Liver (tissue), 3 donors: Measurements from ENCODE around the gene CCT5.

Experiments used
- CTCF ChIP-seq: fragments of 150-350 bp; IDR thresholded peaks from 2 replicates; pipeline ENCODE4 v1.5.1; 2017; ENCODE audit warnings: improper control_type of control experiment, low read depth, low read length; ENCODE audit not compliant: missing input control
- EGR1 ChIP-seq, 2 donors: IDR thresholded peaks; 2 replicates each; pipeline ENCODE4 v1.6.1; 2016 to 2018; ENCODE audit warnings: antibody characterized with exemption in 2 of 2, low read depth in 2 of 2
- FOXA1 ChIP-seq: IDR thresholded peaks from 2 replicates; pipeline ENCODE4 v1.6.1; 2016; ENCODE audit warnings: antibody characterized with exemption
- GABPA ChIP-seq, 2 donors: IDR thresholded peaks in 1 of 2; conservative IDR thresholded peaks in 1 of 2; 2 replicates each; pipeline ENCODE4 v1.6.1; 2016; ENCODE audit warnings: antibody characterized with exemption in 2 of 2, mild to moderate bottlenecking in 1 of 2, moderate library complexity in 1 of 2
- MAX ChIP-seq: IDR thresholded peaks from 2 replicates; pipeline ENCODE4 v1.6.1; 2016; ENCODE audit warnings: antibody characterized with exemption
- RAD21 ChIP-seq, 2 donors: IDR thresholded peaks; 2 replicates each; pipeline ENCODE4 v1.6.1; 2016; ENCODE audit warnings: antibody characterized with exemption in 2 of 2, mild to moderate bottlenecking in 2 of 2
- RXRA ChIP-seq, 2 donors: IDR thresholded peaks; 2 replicates each; pipeline ENCODE4 v1.6.1; 2017 to 2018; ENCODE audit warnings: antibody characterized with exemption in 2 of 2, mild to moderate bottlenecking in 1 of 2
- SP1 ChIP-seq: IDR thresholded peaks from 2 replicates; pipeline ENCODE4 v1.6.1; 2018; ENCODE audit warnings: antibody characterized with exemption, mild to moderate bottlenecking
- TAF1 ChIP-seq: conservative IDR thresholded peaks from 2 replicates; pipeline ENCODE4 v1.6.1; 2016; ENCODE audit warnings: antibody characterized with exemption, mild to moderate bottlenecking
- YY1 ChIP-seq: IDR thresholded peaks from 2 replicates; pipeline ENCODE4 v1.6.1; 2016; ENCODE audit warnings: antibody characterized with exemption, mild to moderate bottlenecking
- TF ChIP-seq, protein P1 (sequence below): IDR thresholded peaks from 2 replicates; pipeline ENCODE4 v1.6.1; 2016; ENCODE audit warnings: antibody characterized with exemption
- TF ChIP-seq, protein P2 (sequence below): IDR thresholded peaks from 2 replicates; pipeline ENCODE4 v1.6.1; 2016; ENCODE audit warnings: antibody characterized with exemption
- donor health status: healthy.
- donor health status: healthy.

DNA sequence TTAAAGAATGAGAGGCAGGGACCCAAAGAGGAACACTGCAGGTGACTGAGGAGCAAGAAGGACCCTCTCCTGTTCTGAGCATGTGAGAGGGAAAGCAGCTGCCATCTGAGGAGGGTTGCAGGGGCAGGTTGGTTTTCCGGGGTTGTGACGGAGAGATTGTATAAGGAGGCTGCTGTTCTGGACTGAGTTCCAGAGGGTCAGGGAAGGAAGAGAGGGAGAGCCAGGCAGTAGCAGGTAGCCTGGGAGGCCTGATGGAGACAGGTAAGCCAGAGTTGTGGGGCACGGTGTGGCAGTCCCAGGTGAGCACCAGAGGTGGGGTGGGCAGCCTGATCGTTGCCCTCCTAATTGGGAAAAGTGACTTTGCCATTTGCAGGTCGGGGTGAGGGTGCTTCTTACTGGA lies 9.8 kb downstream of the CCT5 start:
- TF ChIP-seq, protein P1, sequence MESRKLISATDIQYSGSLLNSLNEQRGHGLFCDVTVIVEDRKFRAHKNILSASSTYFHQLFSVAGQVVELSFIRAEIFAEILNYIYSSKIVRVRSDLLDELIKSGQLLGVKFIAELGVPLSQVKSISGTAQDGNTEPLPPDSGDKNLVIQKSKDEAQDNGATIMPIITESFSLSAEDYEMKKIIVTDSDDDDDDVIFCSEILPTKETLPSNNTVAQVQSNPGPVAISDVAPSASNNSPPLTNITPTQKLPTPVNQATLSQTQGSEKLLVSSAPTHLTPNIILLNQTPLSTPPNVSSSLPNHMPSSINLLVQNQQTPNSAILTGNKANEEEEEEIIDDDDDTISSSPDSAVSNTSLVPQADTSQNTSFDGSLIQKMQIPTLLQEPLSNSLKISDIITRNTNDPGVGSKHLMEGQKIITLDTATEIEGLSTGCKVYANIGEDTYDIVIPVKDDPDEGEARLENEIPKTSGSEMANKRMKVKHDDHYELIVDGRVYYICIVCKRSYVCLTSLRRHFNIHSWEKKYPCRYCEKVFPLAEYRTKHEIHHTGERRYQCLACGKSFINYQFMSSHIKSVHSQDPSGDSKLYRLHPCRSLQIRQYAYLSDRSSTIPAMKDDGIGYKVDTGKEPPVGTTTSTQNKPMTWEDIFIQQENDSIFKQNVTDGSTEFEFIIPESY: no peak
- TF ChIP-seq CTCF (no peak), TAF1 (no peak), MAX (no peak), GABPA (IDR thresholded peaks at IDR 0.05 in 1 of 2, conservative IDR thresholded peaks at IDR 0.05 in 1 of 2) (no peak), RXRA (IDR thresholded peaks at IDR 0.05) (no peak), SP1 (no peak), FOXA1 (no peak), RAD21 (IDR thresholded peaks at IDR 0.05) (no peak), EGR1 (IDR thresholded peaks at IDR 0.05; ENCODE audit: low read depth in 2 of 2) (no peak), YY1 (no peak)
- TF ChIP-seq, protein P2, sequence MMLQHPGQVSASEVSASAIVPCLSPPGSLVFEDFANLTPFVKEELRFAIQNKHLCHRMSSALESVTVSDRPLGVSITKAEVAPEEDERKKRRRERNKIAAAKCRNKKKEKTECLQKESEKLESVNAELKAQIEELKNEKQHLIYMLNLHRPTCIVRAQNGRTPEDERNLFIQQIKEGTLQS: no peak
